Urothelium cell line (cell line): Measurements from ENCODE around the gene NDUFAF8.

Experiments used
- DNase-seq: peaks from one replicate; pipeline ENCODE4 v3.0.0; 2011; ENCODE audit warnings: low spot score, mixed read lengths
- FAIRE-seq: peaks from 2 replicates; lab custom pipeline; 2011; peaks lifted over from hg19 to GRCh38; lab: Jason Lieb, UNC

The NDUFAF8 gene

GRCh38 chr17:81200695-81201580 is 38.2 kb upstream of the NDUFAF8 start:
- FAIRE-seq (peak; percentile 50), DNase-seq (peak; percentile 64)

- FAIRE-seq (no peak), DNase-seq (no peak)
Measured at GRCh38 chr17:81202318-81202717, 36.8 kb upstream of the NDUFAF8 start.

- no peak for FAIRE-seq
- no peak for DNase-seq
Measured at GRCh38 chr17:81203136-81203535, 36.0 kb upstream of the NDUFAF8 start.

- DNase-seq = no peak
- peak; percentile 32 for FAIRE-seq
Measured at GRCh38 chr17:81204578-81204977, 34.5 kb upstream of the NDUFAF8 start.

GRCh38 chr17:81206166-81206565 is 33.0 kb upstream of the NDUFAF8 start:
- no peak for FAIRE-seq
- no peak for DNase-seq

GRCh38 chr17:81206657-81207056 is 32.5 kb upstream of the NDUFAF8 start:
- no peak for FAIRE-seq
- no peak for DNase-seq

- peak; percentile 100 for FAIRE-seq
Measured at GRCh38 chr17:81207610-81208581, 31.2 kb upstream of the NDUFAF8 start.

GRCh38 chr17:81208651-81209050 is 30.5 kb upstream of the NDUFAF8 start:
- FAIRE-seq (no peak), DNase-seq (no peak)

More at GRCh38 chr17:81207610-81208581, 31.2 kb upstream of the NDUFAF8 start:
- DNase-seq = no peak

- FAIRE-seq (no peak), DNase-seq (no peak)
Measured at GRCh38 chr17:81209141-81209540, 30.0 kb upstream of the NDUFAF8 start.

- DNase-seq (no peak), FAIRE-seq (no peak)
Measured at GRCh38 chr17:81210466-81210865, 28.7 kb upstream of the NDUFAF8 start.

GRCh38 chr17:81210868-81211267 is 28.2 kb upstream of the NDUFAF8 start:
- FAIRE-seq (no peak), DNase-seq (no peak)

- DNase-seq (no peak), FAIRE-seq (peak; percentile 59)
Measured at GRCh38 chr17:81212365-81212764, 26.8 kb upstream of the NDUFAF8 start.

GRCh38 chr17:81213978-81214377 is 25.1 kb upstream of the NDUFAF8 start:
- no peak for FAIRE-seq

GRCh38 chr17:81217491-81217890 is 21.6 kb upstream of the NDUFAF8 start:
- FAIRE-seq (no peak), DNase-seq (no peak)

More at GRCh38 chr17:81213978-81214377, 25.1 kb upstream of the NDUFAF8 start:
- DNase-seq = no peak

- DNase-seq (no peak), FAIRE-seq (peak; percentile 9)
Measured at GRCh38 chr17:81218459-81218858, 20.7 kb upstream of the NDUFAF8 start.

GRCh38 chr17:81218991-81219390 is 20.1 kb upstream of the NDUFAF8 start:
- FAIRE-seq (no peak), DNase-seq (no peak)

- no peak for DNase-seq
- FAIRE-seq = peak; percentile 27
Measured at GRCh38 chr17:81219476-81220180, 19.5 kb upstream of the NDUFAF8 start.

- FAIRE-seq (peak; percentile 59), DNase-seq (no peak)
Measured at GRCh38 chr17:81221371-81221841, 17.7 kb upstream of the NDUFAF8 start.

GRCh38 chr17:81221842-81222619 is 17.1 kb upstream of the NDUFAF8 start:
- FAIRE-seq (no peak), DNase-seq (no peak)

- no peak for DNase-seq
- no peak for FAIRE-seq
Measured at GRCh38 chr17:81222620-81222905, 16.6 kb upstream of the NDUFAF8 start.
